HG02943 (cell line): ENCODE results near the gene ARHGAP26.

Experiments used
- ATAC-seq: cut with Tn5 transposase; IDR thresholded peaks from one replicate; pipeline ENCODE4 v1.9.1; 2021; ENCODE audit warnings: mild to moderate bottlenecking, low read depth, moderate library complexity; ENCODE audit not compliant: unreplicated experiment

ARHGAP26 gene

DNA sequence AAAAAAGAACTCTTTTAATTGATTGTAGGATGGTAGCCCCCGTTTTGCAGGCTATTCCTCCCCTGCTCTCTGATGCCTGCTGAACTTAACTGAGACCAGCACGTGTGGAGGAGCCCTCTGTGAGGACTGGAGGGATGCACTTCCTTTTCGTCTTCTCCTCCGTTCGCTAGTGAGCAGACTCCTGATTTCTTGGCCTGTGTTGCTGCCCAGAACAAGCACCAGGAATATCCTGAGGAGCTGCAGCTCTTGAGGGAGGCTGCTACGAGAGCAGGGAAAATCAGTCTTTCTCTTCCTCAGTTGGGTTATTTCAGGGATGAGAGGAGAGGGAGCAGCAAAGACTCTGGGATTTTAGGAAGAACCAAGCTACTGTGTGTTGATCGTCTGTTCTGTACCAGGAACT lies 74.7 kb downstream of the ARHGAP26 start:
- no peak for ATAC-seq

DNA sequence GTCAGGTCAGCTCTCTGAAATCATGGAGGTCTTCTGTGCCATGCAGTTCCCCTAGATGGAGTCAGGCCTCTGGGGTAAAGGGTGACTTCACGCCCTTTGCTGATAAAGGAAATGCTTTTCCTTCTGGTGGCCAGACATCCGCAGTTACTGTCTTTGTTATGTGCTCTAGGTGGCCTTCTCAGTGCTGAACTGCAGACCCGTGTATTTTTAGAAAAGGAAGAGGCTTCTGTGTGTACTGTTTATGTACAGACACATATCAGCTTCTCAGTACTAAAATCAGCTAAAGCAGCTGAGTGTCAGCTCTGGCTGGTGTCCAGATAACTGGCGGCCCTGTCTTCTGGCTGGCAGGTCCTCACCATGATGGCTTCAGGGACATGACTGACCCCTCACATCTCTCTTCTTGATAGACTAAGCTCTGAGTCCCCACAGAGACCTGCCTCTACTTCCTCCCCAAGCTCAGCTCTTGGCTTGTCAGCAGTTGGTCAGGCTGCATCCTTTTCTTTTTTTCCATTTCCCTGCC lies 75.3 kb downstream of the ARHGAP26 start:
- peak; percentile 41 for ATAC-seq

- ATAC-seq: peak; percentile 67
These were observed 75.8 kb downstream of the ARHGAP26 start for GRCh38 chr5:142845954-142846398.

- peak; percentile 17 for ATAC-seq
These were observed 76.2 kb downstream of the ARHGAP26 start for GRCh38 chr5:142846406-142846805.

DNA sequence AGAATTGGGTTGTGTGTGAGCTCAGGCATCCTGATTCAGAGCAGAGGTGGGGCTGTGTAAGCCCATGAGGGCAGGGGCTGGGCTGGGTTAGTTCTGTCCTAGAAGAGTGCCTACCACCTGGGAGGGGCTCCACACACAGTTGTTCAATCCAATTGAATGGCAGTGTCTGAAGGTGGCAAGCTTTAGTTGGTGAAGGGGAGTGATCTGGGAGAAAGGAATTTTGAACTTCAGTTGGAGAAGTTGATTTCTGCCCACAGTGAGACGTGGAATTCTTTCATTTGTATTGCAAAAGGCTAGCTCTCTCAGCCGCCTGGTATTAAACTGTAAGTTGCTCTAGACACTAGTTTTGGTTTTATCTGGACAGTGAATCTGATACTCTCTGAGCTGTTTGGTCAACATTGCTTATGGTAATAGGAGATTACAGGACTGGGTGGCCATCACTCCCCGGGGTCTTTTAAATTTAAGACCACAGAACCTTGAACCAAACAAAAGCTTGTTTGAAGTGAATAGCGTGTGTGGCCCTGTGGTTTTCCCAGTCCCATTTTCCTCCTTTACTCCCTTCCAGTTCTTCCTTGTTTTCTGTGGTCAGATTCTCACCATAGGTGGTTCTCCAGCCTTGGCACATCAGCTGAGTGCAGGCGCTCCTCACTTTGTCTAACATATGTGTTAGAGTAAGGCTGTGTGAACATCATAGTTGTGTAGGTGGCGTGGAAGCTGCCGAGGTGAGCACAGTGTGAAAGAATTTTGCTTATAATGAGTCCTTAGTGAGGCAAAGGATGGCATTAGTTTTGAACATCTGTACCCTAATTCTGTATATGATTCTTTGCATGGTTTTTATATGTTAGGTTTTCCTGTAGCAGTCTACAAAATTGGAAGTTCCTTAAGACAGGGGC lies 78.0 kb downstream of the ARHGAP26 start:
- ATAC-seq: no peak

DNA sequence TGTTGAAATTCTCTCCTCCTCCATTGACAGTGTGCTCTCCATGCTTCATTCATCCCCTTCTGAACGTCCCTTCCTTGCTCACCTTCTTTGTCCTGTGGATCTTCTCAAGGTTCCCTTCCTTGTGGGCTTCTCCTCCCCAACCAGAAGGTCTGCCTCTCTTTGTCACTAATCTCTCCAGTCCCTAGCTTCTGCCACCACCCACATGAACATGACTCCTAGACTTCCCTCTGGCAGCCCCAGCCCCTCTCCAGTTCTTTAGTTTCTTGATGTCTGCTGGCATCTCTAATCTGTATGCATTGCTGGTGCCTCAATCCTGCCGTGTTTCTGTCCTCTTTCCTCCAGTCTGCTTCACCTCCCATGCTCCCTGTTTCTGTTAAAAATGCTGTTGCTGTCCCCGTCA lies 79.3 kb downstream of the ARHGAP26 start:
- ATAC-seq: no peak

- no peak for ATAC-seq
These were observed 79.7 kb downstream of the ARHGAP26 start for GRCh38 chr5:142849880-142850279.

DNA sequence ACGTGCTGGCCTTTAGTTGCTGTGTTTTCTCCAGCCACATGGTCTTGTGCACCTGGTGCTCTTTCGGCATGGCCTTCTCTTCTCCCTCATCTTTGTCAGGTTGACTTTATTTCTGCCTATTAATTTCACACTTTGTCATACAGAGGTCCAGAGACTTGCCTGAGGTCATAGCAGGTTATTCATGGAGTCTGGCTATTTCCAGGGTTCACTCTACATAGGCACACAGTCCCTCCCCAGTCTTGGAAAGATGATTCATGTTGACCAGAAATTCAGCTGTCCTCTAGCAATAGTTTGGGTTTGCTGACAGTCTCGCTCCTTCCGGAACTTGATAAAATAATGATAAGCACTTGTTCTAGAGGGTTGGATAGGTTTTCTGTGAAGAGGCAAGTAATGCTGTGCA lies 81.6 kb downstream of the ARHGAP26 start:
- ATAC-seq: no peak

- no peak for ATAC-seq
These were observed 82.4 kb downstream of the ARHGAP26 start for GRCh38 chr5:142852416-142853198.

GRCh38 chr5:142853682-142854081 lies 83.5 kb downstream of the ARHGAP26 start:
- no peak for ATAC-seq

- no peak for ATAC-seq
These were observed 86.1 kb downstream of the ARHGAP26 start for GRCh38 chr5:142856269-142856782.

DNA sequence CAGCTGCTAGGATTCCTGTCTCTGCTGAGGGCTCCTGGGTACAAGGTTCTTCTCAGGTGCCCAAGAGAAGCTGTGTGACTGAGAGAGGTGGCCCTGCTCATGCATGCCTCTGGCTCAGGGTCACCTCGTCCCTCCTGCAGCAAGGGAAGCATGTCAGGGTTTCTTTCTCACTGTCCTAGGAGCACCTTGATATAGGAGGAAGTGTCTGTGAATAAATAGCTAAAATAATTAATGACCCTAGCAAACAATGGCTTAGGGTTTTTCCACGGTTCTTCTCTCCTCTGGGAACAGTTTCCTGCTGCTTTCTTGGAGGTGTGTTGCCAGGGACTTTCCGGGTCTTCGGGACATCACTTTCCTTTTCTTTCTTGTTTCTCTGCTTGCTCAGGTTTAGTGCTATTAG lies 87.2 kb downstream of the ARHGAP26 start:
- ATAC-seq: no peak

GRCh38 chr5:142859037-142859436 lies 88.9 kb downstream of the ARHGAP26 start:
- ATAC-seq: no peak

GRCh38 chr5:142860270-142860669 lies 90.1 kb downstream of the ARHGAP26 start:
- no peak for ATAC-seq

DNA sequence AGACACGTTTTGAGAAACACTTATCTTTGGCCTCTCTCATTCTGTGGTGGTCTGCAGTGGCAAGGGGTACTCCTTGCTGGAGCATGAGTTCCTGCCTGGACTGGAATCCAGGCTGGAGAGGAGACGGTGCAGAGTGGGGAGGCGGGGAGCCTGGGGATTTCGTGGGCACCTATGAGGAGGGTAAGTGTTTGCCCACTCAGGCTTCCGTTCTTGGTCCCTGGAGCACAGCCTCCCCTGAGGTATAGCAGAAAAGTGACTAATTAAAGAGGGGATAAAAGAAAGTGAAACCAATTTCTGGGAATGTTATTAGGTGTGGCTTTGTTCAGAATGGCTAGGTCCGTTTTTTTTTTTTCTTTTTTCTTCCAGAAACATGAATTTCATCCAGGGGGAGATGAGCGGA lies 90.8 kb downstream of the ARHGAP26 start:
- ATAC-seq: no peak

GRCh38 chr5:142862594-142862993 lies 92.4 kb downstream of the ARHGAP26 start:
- ATAC-seq: no peak

- ATAC-seq: no peak
These were observed 93.7 kb downstream of the ARHGAP26 start for GRCh38 chr5:142863856-142864255.

GRCh38 chr5:142864290-142865260 lies 94.4 kb downstream of the ARHGAP26 start:
- ATAC-seq: no peak

DNA sequence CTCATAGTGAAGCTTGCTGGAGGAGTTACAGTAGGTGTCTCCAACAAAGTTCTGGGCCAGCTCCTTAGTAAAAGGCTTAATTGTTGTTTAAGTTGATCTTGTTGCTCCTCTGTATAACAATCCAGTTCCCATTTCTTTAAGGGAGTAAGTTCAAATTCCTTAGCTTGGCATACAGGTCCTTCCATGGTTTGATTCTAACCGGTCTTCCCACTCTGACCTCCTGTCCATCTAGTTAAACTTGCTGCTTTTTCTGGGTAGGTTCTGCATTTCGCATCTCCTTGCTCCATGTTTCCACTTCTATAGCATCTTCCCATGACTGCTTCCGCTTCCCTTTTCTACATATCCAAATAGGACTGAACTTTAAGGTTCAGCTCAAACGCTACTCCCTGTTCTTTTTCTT lies 95.5 kb downstream of the ARHGAP26 start:
- no peak for ATAC-seq
